ENCODE data around the gene HPN. TPM values are rescaled to one million over a fixed set of nuclear protein-coding genes. Genes with fewer than 3 reads are reported as not detected.

Gene HPN
- total and polyA plus RNA-seq, 2 donors from 2014 or later: 134 to 331 TPM

DNA sequence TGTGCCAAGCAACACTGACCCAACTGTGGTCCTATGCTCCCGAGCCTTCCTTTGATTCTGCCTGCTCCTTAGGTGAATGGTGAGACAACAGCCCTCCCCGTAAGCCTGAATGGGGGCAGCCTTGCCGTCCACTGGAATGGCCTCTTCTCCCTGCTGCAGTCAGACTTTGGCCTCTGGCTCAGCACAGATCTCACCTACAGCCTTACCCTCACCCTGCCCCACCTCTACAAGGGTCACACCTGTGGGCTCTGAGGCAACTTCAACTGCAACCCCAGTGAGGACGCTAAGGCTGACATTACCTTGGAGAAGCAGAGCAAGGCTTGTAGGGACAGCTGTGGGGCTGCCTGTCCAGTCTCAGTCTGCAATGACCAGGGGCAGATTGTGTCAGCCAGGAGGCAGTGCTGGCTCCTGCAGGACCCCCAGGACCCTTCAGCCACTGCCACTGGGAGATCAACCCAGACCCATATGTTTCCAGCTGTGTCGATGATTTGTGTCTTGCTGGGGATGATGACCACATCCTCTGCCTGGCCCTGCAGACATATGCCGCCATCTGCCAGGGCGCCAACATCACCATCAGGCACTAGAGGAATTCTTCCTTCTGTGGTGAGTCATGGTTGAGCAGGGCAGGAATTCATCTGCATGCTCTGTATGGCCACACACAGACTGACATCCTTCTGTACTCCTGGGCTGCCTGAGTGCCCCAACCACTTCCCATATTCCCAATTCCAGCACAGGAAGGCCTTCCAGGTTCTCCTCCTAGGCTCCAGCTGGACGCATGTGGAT is 46.8 kb downstream of the HPN start:
- Histone ChIP-seq H3K9ac (ENCODE audit: low read length in 3 of 3) (no peak overlapping the region), H3K4me1 (ENCODE audit: control insufficient read depth in 2 of 3, insufficient read depth in 2 of 3, low read depth in 1 of 3, low read length in 3 of 3) (no peaks in the 10 kb centered on the region), H3K9me3 (ENCODE audit: control insufficient read depth in 2 of 3, insufficient read depth in 1 of 3, low read length in 3 of 3) (no peaks in the 10 kb centered on the region), H3K4me3 (ENCODE audit: low read length in 3 of 3) (no peak overlapping the region), H3K27me3 (ENCODE audit: control insufficient read depth, insufficient read depth, low read length) (no peaks in the 10 kb centered on the region), H3K27ac (ENCODE audit: low read depth in 2 of 2, low read length in 2 of 2) (no peak overlapping the region), H3K36me3 (ENCODE audit: control insufficient read depth in 2 of 3, insufficient read depth in 3 of 3, low read length in 3 of 3) (no peaks in the 10 kb centered on the region)
- intact Hi-C loops (cut with DNase I): no loop called here
- FAIRE-seq (no peak), DNase-seq (peak in 3 of 5 donors; percentile 28 to 39 (median 35))
- TF ChIP-seq, protein P1, sequence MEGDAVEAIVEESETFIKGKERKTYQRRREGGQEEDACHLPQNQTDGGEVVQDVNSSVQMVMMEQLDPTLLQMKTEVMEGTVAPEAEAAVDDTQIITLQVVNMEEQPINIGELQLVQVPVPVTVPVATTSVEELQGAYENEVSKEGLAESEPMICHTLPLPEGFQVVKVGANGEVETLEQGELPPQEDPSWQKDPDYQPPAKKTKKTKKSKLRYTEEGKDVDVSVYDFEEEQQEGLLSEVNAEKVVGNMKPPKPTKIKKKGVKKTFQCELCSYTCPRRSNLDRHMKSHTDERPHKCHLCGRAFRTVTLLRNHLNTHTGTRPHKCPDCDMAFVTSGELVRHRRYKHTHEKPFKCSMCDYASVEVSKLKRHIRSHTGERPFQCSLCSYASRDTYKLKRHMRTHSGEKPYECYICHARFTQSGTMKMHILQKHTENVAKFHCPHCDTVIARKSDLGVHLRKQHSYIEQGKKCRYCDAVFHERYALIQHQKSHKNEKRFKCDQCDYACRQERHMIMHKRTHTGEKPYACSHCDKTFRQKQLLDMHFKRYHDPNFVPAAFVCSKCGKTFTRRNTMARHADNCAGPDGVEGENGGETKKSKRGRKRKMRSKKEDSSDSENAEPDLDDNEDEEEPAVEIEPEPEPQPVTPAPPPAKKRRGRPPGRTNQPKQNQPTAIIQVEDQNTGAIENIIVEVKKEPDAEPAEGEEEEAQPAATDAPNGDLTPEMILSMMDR (IDR thresholded peaks at IDR 0.05; ENCODE audit: borderline replicate concordance, extremely low read depth, insufficient read depth): no peak

DNA sequence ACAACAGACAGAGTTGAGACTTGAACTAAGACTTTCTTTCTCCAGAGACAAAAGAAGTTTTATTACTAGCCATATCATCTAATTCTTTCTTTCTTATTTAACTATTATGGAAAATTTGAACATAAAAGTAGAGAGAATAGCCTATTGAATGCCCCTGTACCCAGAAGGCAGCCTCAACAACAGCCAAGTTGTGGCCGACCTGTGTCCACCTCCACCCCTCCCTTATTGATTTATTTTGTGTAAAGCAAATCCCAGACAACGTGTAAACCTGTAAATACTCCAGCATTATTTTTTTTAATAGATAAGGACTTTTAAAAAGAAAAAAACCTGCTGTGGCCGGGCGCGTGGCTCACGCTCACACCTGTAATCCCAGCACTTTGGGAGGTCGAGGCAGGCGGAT is 48.0 kb downstream of the HPN start:
- H3K4me3 ChIP-seq (ENCODE audit: low read length in 3 of 3): no peak overlapping the region
- H3K9ac ChIP-seq (ENCODE audit: low read length in 3 of 3): no peak overlapping the region
- intact Hi-C loops (cut with DNase I): no loop called here
- DNase-seq (no peak), FAIRE-seq (no peak)
- H3K27me3 ChIP-seq (ENCODE audit: control insufficient read depth, insufficient read depth, low read length): no peaks in the 10 kb centered on the region
- no peaks in the 10 kb centered on the region for H3K9me3 ChIP-seq (ENCODE audit: control insufficient read depth in 2 of 3, insufficient read depth in 1 of 3, low read length in 3 of 3)
- TF ChIP-seq, protein P1 (IDR thresholded peaks at IDR 0.05; ENCODE audit: borderline replicate concordance, extremely low read depth, insufficient read depth): no peak
- no peak overlapping the region for H3K27ac ChIP-seq (ENCODE audit: low read depth in 2 of 2, low read length in 2 of 2)
- no peaks in the 10 kb centered on the region for H3K36me3 ChIP-seq (ENCODE audit: control insufficient read depth in 2 of 3, insufficient read depth in 3 of 3, low read length in 3 of 3)
- no peaks in the 10 kb centered on the region for H3K4me1 ChIP-seq (ENCODE audit: control insufficient read depth in 2 of 3, insufficient read depth in 2 of 3, low read depth in 1 of 3, low read length in 3 of 3)

DNA sequence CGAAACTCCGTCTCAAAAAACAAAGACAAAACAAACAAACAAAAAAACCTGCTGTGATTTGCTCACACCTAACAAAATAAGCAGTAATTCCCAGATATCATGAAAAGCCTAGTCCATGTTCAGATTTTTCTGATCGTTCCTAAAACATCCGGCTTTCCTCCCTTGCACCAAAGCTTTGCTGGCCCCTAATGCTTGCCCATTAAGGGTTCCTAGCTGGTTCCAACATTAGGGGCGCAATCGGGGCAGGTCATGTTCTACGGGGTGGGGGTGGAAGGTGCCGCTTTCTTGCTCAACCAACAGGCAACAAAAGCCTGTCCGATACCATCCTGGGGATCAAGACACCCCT is 48.6 kb downstream of the HPN start:
- Histone ChIP-seq H3K27me3 (ENCODE audit: control insufficient read depth, insufficient read depth, low read length) (no peaks in the 10 kb centered on the region), H3K4me1 (ENCODE audit: control insufficient read depth in 2 of 3, insufficient read depth in 2 of 3, low read depth in 1 of 3, low read length in 3 of 3) (no peaks in the 10 kb centered on the region), H3K27ac (ENCODE audit: low read depth in 2 of 2, low read length in 2 of 2) (no peak overlapping the region), H3K9ac (ENCODE audit: low read length in 3 of 3) (no peak overlapping the region), H3K36me3 (ENCODE audit: control insufficient read depth in 2 of 3, insufficient read depth in 3 of 3, low read length in 3 of 3) (no peaks in the 10 kb centered on the region), H3K4me3 (ENCODE audit: low read length in 3 of 3) (no peak overlapping the region), H3K9me3 (ENCODE audit: control insufficient read depth in 2 of 3, insufficient read depth in 1 of 3, low read length in 3 of 3) (no peaks in the 10 kb centered on the region)
- no peak for FAIRE-seq
- no peak for DNase-seq
- intact Hi-C loops (cut with DNase I): no loop called here
- TF ChIP-seq, protein P1 (IDR thresholded peaks at IDR 0.05; ENCODE audit: borderline replicate concordance, extremely low read depth, insufficient read depth): no peak
